Activated T-helper 2 cell treated with anti-CD3 and anti-CD28 coated beads, Interferon-gamma antibody, Interleukin-2, Interleukin-4, amounts not matched to agents 10 μg/mL and 5 μg/mL and 100 μg/mL, durations not matched to agents 14 hours and 24 hours and 36 hours (primary cell): ENCODE data around the gene PCYT1B. TPM values are rescaled to one million over a fixed set of nuclear protein-coding genes. Genes with fewer than 3 reads are reported as not detected.
"Not testable (repeated sequence)": the region's sequence is repeated elsewhere in the genome, so short reads cannot be mapped to it uniquely, and the experiment has no call there.

Experiments used
- DNase-seq: peaks from one replicate; pipeline ENCODE4 v3.0.0; 2021; ENCODE audit warnings: low spot score
- H3K27ac Mint-ChIP-seq: one replicate; pipeline ENCODE4 v1.8.0; 2021; ENCODE audit warnings: mixed read lengths
- H3K27me3 Mint-ChIP-seq: one replicate; pipeline ENCODE4 v1.8.0; 2021; ENCODE audit warnings: low read depth, mixed read lengths
- H3K36me3 Mint-ChIP-seq: one replicate; pipeline ENCODE4 v1.8.0; 2021; ENCODE audit warnings: low read depth, mixed read lengths
- H3K4me1 Mint-ChIP-seq: one replicate; pipeline ENCODE4 v1.8.0; 2021; ENCODE audit warnings: low read depth, mixed read lengths
- H3K4me3 Mint-ChIP-seq: one replicate; pipeline ENCODE4 v1.8.0; 2021; ENCODE audit warnings: low read depth, mild to moderate bottlenecking, moderate library complexity, mixed read lengths
- H3K9me3 Mint-ChIP-seq: one replicate; pipeline ENCODE4 v1.8.0; 2021; ENCODE audit warnings: mixed read lengths
- intact Hi-C: fragments of 100-400 bp; cut with micrococcal nuclease; formaldehyde crosslinking; loops from one replicate; pipeline ENCODE4 v1.15.1; 2023
- total RNA-seq: library from RNA; stranded (reverse); gene quantifications from 2 replicates; pipeline ENCODE4 v1.2.3, GENCODE V29; 2022

Gene PCYT1B
- total RNA-seq, 1 donor from 2014 or later: 0.21 TPM

DNA sequence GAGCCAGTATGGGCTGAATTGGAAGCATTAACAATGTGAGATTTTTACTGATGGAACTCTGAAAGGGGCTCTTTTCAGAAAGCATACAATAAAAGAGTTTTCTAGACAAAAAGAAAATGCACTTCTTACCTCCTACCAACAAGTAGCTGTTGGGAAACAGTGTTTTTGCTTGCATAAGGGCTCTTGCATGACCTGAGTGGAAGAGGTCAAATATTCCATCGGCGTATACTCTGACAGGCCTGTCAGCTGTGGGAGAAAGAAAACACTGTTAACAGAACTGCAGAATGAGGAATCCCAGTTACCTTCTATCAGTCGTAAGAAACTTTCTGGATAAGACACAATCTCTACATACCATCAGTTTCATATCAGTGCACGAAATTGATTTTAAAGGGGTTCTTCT, 39.5 kb downstream of the PCYT1B start:
- DNase-seq: no peak
- H3K36me3 Mint-ChIP-seq: no peaks in the 10 kb centered on the region
- H3K27me3 Mint-ChIP-seq: peaks cover 13% of the 10 kb centered on the region
- H3K4me1 Mint-ChIP-seq: no peaks in the 10 kb centered on the region
- intact Hi-C loops: no loop called here
- H3K9me3 Mint-ChIP-seq: no peaks in the 10 kb centered on the region
- no peak overlapping the region for H3K4me3 Mint-ChIP-seq
- H3K27ac Mint-ChIP-seq: no peak overlapping the region

DNA sequence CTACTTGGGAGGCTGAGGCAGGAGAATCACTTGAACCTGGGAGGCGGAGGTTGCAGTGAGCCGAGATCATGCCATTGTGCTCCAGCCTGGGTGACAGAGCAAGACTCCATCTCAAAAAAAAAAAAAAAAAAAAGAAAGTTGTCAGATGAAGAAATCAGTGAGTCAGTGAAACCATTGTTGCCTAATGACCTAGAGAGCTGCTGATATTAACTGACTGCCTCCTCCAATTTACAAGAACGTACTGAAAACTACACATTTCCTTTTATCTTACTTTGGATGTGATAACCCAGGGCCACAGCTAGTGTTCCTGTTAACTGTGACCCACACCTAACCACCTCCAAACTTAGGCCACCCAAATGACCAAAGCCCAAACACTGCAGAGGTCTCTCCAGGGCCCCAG, 41.2 kb downstream of the PCYT1B start:
- H3K4me3 Mint-ChIP-seq, H3K4me1 Mint-ChIP-seq, DNase-seq, H3K9me3 Mint-ChIP-seq, intact Hi-C loops, H3K27ac Mint-ChIP-seq, H3K36me3 Mint-ChIP-seq: not testable (repeated sequence)
- H3K27me3 Mint-ChIP-seq: peaks cover 20% of the 10 kb centered on the region

DNA sequence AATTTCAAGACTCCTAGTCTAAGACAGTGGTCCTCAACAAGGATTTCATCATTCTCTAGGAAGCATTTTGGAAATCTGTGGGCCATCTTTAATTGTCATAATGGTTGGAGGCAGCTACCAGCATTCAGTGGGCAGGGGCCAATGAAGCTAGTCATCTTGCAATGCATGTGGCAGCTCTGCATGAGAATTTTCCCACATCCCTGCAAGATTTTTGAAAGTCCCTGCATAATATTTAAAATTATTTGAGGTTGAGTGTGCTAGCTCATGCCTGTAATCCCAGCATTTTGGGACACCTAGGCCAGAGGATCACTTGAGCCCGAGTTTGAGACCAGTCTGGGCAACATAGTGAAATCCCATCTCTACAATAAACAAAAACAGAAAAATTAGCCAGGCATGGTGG, 44.0 kb downstream of the PCYT1B start:
- Mint-ChIP-seq H3K4me3 (no peak overlapping the region), H3K27me3 (peaks cover 16% of the 10 kb centered on the region), H3K4me1 (no peaks in the 10 kb centered on the region), H3K9me3 (no peaks in the 10 kb centered on the region), H3K36me3 (no peaks in the 10 kb centered on the region), H3K27ac (no peak overlapping the region)
- intact Hi-C loops: no loop called here
- DNase-seq: no peak

- no peak for DNase-seq
- Mint-ChIP-seq H3K9me3 (no peaks in the 10 kb centered on the region), H3K27me3 (peaks cover 10% of the 10 kb centered on the region), H3K4me3 (no peak overlapping the region), H3K27ac (no peak overlapping the region), H3K36me3 (no peaks in the 10 kb centered on the region), H3K4me1 (no peaks in the 10 kb centered on the region)
- intact Hi-C loops: no loop called here
These were observed 45.3 kb downstream of the PCYT1B start for GRCh38 chrX:24601858-24602257.

- Mint-ChIP-seq H3K27ac (no peak overlapping the region), H3K27me3 (peaks cover 2% of the 10 kb centered on the region), H3K9me3 (no peaks in the 10 kb centered on the region), H3K4me1 (no peaks in the 10 kb centered on the region), H3K4me3 (no peak overlapping the region), H3K36me3 (no peaks in the 10 kb centered on the region)
- no peak for DNase-seq
- intact Hi-C loops: no loop called here
These were observed 52.6 kb downstream of the PCYT1B start for GRCh38 chrX:24594501-24594900.

- Mint-ChIP-seq H3K4me1 (no peaks in the 10 kb centered on the region), H3K27ac (no peak overlapping the region), H3K27me3 (no peaks in the 10 kb centered on the region), H3K36me3 (no peaks in the 10 kb centered on the region), H3K4me3 (no peak overlapping the region), H3K9me3 (no peaks in the 10 kb centered on the region)
- intact Hi-C loops: no loop called here
- DNase-seq: no peak
These were observed 57.0 kb downstream of the PCYT1B start for GRCh38 chrX:24590111-24590510.

GRCh38 chrX:24577091-24577490, 70.1 kb downstream of the PCYT1B start:
- intact Hi-C loops: no loop called here
- no peak overlapping the region for H3K4me3 Mint-ChIP-seq
- no peaks in the 10 kb centered on the region for H3K9me3 Mint-ChIP-seq
- no peak overlapping the region for H3K27ac Mint-ChIP-seq
- peaks cover 2% of the 10 kb centered on the region for H3K4me1 Mint-ChIP-seq
- H3K27me3 Mint-ChIP-seq: peaks cover 8% of the 10 kb centered on the region
- no peak for DNase-seq
- no peaks in the 10 kb centered on the region for H3K36me3 Mint-ChIP-seq

DNA sequence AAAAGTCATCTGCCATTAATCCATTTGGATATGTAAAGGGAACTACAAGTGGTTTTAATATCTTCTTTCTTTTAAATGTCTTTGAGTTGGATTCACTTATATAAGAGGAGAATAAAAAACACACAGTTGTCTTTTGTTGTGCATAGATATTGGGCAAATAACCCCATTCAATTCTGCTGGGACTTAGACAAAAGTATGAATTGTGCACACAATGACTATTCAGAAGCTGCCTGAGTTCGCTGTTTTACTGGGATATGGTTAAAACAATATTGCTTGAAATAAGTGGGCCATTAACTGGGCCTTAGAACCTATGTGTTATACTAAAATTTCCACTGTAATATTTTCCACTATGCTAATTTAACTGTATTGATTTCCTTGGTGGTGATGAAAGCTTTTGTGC, 71.7 kb downstream of the PCYT1B start:
- H3K4me3 Mint-ChIP-seq: no peak overlapping the region
- DNase-seq: no peak
- no peaks in the 10 kb centered on the region for H3K36me3 Mint-ChIP-seq
- peaks cover 2% of the 10 kb centered on the region for H3K4me1 Mint-ChIP-seq
- H3K27ac Mint-ChIP-seq: no peak overlapping the region
- H3K27me3 Mint-ChIP-seq: peaks cover 1% of the 10 kb centered on the region
- intact Hi-C loops: no loop called here
- H3K9me3 Mint-ChIP-seq: no peaks in the 10 kb centered on the region

DNA sequence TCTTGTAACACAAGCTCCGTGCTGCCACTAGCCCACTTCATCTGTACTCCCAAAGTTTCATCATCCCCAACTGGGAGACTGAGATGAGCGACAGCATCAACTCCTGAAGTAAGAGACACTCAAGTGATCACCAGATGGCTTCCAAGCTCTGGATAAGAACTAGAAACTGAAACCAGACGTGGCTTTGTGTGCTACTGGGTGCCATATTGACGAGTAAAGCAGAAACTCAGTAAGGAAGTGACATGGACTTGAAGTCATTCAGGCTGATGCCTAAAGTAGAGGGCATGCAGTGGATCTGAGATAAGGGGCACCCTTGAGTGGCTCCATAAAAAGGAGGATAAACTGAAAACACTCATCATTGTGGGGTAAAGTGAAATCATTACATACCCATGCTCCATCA, 72.4 kb downstream of the PCYT1B start:
- DNase-seq: no peak
- Mint-ChIP-seq H3K4me3 (no peak overlapping the region), H3K9me3 (no peaks in the 10 kb centered on the region), H3K4me1 (peaks cover 2% of the 10 kb centered on the region), H3K27me3 (peaks cover 1% of the 10 kb centered on the region), H3K27ac (no peak overlapping the region), H3K36me3 (no peaks in the 10 kb centered on the region)
- intact Hi-C loops: no loop called here

- intact Hi-C loops: no loop called here
- Mint-ChIP-seq H3K4me3 (no peak overlapping the region), H3K4me1 (no peaks in the 10 kb centered on the region)
These were observed 80.0 kb downstream of the PCYT1B start for GRCh38 chrX:24567169-24567568.

GRCh38 chrX:24566240-24566639, 80.9 kb downstream of the PCYT1B start:
- Mint-ChIP-seq H3K4me3 (no peak overlapping the region), H3K27ac (no peak overlapping the region), H3K4me1 (no peaks in the 10 kb centered on the region), H3K36me3 (no peaks in the 10 kb centered on the region), H3K9me3 (no peaks in the 10 kb centered on the region), H3K27me3 (no peaks in the 10 kb centered on the region)
- intact Hi-C loops: no loop called here
- DNase-seq: no peak

More at GRCh38 chrX:24567169-24567568, 80.0 kb downstream of the PCYT1B start:
- Mint-ChIP-seq H3K27me3 (no peaks in the 10 kb centered on the region), H3K36me3 (no peaks in the 10 kb centered on the region), H3K9me3 (no peaks in the 10 kb centered on the region), H3K27ac (no peak overlapping the region)
- DNase-seq: no peak

- Mint-ChIP-seq H3K4me1 (no peaks in the 10 kb centered on the region), H3K4me3 (no peak overlapping the region), H3K27me3 (no peaks in the 10 kb centered on the region), H3K27ac (no peak overlapping the region), H3K9me3 (no peaks in the 10 kb centered on the region), H3K36me3 (no peaks in the 10 kb centered on the region)
- DNase-seq: no peak
- intact Hi-C loops: no loop called here
These were observed 83.7 kb downstream of the PCYT1B start for GRCh38 chrX:24563291-24564010.

DNA sequence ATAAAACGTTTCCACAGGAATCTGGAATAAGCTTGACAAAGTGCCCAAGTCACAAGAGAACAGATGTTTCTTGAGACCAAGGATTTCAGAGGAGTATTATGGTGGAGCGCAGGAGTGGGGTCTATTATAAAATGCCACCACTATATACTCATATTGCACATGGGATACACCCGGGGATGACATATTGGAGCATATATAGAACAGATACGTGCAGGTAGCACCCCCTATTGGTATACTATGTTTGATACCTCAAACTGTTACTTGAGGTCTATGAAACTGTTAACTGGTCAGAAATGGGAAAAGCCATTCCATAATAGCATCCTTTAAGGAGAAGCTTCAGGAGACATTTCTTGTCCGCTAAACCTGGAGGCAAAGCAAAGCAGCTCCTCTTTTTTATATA, 86.0 kb downstream of the PCYT1B start:
- intact Hi-C loops: no loop called here
- no peak for DNase-seq
- no peak overlapping the region for H3K4me3 Mint-ChIP-seq
- H3K4me1 Mint-ChIP-seq: no peaks in the 10 kb centered on the region
- no peaks in the 10 kb centered on the region for H3K27me3 Mint-ChIP-seq
- H3K9me3 Mint-ChIP-seq: no peaks in the 10 kb centered on the region
- no peaks in the 10 kb centered on the region for H3K36me3 Mint-ChIP-seq
- H3K27ac Mint-ChIP-seq: no peak overlapping the region

DNA sequence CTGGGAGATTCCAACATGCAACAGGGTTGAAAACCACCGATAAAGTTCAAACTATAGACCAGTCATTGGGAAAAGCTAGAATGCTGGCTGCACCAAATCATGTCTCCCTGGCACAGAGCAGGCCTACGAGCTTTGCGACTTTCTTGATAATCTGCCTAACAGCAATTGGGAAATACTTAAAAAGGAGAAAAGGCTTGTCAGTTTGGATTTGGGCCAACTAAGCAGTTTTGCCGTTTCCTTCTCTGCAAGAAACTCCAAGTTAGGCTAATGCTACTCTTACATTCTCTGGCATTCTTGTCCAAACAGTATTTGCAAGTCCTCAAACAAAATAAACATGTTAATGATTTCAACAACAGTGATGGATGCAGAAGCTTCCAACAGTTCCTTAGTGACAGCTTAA, 94.1 kb downstream of the PCYT1B start:
- H3K27ac Mint-ChIP-seq: no peak overlapping the region
- H3K27me3 Mint-ChIP-seq: no peaks in the 10 kb centered on the region
- H3K9me3 Mint-ChIP-seq: no peaks in the 10 kb centered on the region
- H3K36me3 Mint-ChIP-seq: no peaks in the 10 kb centered on the region
- intact Hi-C loops: no loop called here
- DNase-seq: no peak
- no peaks in the 10 kb centered on the region for H3K4me1 Mint-ChIP-seq
- no peak overlapping the region for H3K4me3 Mint-ChIP-seq
